GM18517 (cell line): ENCODE measurements around the gene TBCEL.
"Not testable (repeated sequence)": the region's sequence is repeated elsewhere in the genome, so short reads cannot be mapped to it uniquely, and the experiment has no call there.

Source experiments
- ATAC-seq: cut with Tn5 transposase; IDR thresholded peaks from one replicate; pipeline ENCODE4 v1.9.1; 2021; ENCODE audit warnings: mild to moderate bottlenecking, moderate library complexity; ENCODE audit not compliant: unreplicated experiment

The TBCEL gene

GRCh38 chr11:121023848-121024751 lies at the start of gene TBCEL:
Gene TBCEL, plus strand, starts transcription at chr11:121024102. Its CDS starts 21,589 bp downstream, at chr11:121045691.
- ATAC-seq, result peak; percentile 86

GRCh38 chr11:120974466-120974865 lies 49.4 kb upstream of the TBCEL start:
- no peak for ATAC-seq

GRCh38 chr11:120974965-120975364 lies 48.9 kb upstream of the TBCEL start:
- no peak for ATAC-seq

GRCh38 chr11:120977266-120978137 lies 46.4 kb upstream of the TBCEL start:
- no peak for ATAC-seq

- no peak for ATAC-seq
Observed at GRCh38 chr11:120978701-120979100, 45.2 kb upstream of the TBCEL start.

- no peak for ATAC-seq
Observed at GRCh38 chr11:120985718-120986569, 38.0 kb upstream of the TBCEL start.

GRCh38 chr11:120988603-120989002 lies 35.3 kb upstream of the TBCEL start:
- ATAC-seq, result no peak

- ATAC-seq, result no peak
Observed at GRCh38 chr11:120991830-120992686, 31.8 kb upstream of the TBCEL start.

GRCh38 chr11:120994091-120994859 lies 29.6 kb upstream of the TBCEL start:
- ATAC-seq, result no peak

- no peak for ATAC-seq
Observed at GRCh38 chr11:120995184-120995583, 28.7 kb upstream of the TBCEL start.

GRCh38 chr11:120996973-120997372 lies 26.9 kb upstream of the TBCEL start:
- no peak for ATAC-seq

GRCh38 chr11:120998581-120998980 lies 25.3 kb upstream of the TBCEL start:
- no peak for ATAC-seq

- no peak for ATAC-seq
Observed at GRCh38 chr11:121004206-121004840, 19.6 kb upstream of the TBCEL start.

GRCh38 chr11:121006922-121007321 lies 17.0 kb upstream of the TBCEL start:
- ATAC-seq, result no peak

GRCh38 chr11:121008551-121008950 lies 15.4 kb upstream of the TBCEL start:
- no peak for ATAC-seq

GRCh38 chr11:121012091-121012490 lies 11.8 kb upstream of the TBCEL start:
- no peak for ATAC-seq

GRCh38 chr11:121018746-121019145 lies 5.2 kb upstream of the TBCEL start:
- no peak for ATAC-seq

GRCh38 chr11:121021718-121022117 lies 2.2 kb upstream of the TBCEL start:
- not testable (repeated sequence) for ATAC-seq

GRCh38 chr11:121024989-121025388 lies 1.1 kb downstream of the TBCEL start:
- ATAC-seq, result no peak
